Measurements from ENCODE around the gene SMS. TPM values are rescaled to one million over a fixed set of nuclear protein-coding genes. Genes with fewer than 3 reads are reported as not detected.

SMS gene
- total and polyA plus RNA-seq, 2 of the 13 experiments (the other 11 are each of a cell fraction or from before 2014, with no cell fraction given): 40.5 to 91.9 TPM

DNA sequence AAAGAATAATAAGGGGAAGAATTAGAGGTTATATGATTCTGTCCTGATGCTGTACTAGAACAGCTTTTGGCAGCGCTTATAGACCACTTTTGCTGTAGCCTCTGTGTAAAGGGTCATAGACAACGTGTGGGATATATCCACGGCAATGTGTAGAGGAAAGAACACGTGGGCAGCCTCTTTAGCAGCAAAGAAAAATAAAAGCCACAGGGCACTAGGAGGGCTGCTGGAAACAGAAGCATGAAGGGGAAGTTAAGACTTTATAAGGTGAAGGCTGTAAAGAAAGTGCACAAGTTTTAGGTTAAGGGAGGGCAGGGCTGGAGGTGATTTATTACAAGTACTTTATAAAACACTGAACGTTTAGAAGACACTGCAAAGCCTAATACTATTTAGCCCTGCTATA lies 71.5 kb downstream of the SMS start:
- no peak for ATAC-seq
- TF ChIP-seq, protein P1, sequence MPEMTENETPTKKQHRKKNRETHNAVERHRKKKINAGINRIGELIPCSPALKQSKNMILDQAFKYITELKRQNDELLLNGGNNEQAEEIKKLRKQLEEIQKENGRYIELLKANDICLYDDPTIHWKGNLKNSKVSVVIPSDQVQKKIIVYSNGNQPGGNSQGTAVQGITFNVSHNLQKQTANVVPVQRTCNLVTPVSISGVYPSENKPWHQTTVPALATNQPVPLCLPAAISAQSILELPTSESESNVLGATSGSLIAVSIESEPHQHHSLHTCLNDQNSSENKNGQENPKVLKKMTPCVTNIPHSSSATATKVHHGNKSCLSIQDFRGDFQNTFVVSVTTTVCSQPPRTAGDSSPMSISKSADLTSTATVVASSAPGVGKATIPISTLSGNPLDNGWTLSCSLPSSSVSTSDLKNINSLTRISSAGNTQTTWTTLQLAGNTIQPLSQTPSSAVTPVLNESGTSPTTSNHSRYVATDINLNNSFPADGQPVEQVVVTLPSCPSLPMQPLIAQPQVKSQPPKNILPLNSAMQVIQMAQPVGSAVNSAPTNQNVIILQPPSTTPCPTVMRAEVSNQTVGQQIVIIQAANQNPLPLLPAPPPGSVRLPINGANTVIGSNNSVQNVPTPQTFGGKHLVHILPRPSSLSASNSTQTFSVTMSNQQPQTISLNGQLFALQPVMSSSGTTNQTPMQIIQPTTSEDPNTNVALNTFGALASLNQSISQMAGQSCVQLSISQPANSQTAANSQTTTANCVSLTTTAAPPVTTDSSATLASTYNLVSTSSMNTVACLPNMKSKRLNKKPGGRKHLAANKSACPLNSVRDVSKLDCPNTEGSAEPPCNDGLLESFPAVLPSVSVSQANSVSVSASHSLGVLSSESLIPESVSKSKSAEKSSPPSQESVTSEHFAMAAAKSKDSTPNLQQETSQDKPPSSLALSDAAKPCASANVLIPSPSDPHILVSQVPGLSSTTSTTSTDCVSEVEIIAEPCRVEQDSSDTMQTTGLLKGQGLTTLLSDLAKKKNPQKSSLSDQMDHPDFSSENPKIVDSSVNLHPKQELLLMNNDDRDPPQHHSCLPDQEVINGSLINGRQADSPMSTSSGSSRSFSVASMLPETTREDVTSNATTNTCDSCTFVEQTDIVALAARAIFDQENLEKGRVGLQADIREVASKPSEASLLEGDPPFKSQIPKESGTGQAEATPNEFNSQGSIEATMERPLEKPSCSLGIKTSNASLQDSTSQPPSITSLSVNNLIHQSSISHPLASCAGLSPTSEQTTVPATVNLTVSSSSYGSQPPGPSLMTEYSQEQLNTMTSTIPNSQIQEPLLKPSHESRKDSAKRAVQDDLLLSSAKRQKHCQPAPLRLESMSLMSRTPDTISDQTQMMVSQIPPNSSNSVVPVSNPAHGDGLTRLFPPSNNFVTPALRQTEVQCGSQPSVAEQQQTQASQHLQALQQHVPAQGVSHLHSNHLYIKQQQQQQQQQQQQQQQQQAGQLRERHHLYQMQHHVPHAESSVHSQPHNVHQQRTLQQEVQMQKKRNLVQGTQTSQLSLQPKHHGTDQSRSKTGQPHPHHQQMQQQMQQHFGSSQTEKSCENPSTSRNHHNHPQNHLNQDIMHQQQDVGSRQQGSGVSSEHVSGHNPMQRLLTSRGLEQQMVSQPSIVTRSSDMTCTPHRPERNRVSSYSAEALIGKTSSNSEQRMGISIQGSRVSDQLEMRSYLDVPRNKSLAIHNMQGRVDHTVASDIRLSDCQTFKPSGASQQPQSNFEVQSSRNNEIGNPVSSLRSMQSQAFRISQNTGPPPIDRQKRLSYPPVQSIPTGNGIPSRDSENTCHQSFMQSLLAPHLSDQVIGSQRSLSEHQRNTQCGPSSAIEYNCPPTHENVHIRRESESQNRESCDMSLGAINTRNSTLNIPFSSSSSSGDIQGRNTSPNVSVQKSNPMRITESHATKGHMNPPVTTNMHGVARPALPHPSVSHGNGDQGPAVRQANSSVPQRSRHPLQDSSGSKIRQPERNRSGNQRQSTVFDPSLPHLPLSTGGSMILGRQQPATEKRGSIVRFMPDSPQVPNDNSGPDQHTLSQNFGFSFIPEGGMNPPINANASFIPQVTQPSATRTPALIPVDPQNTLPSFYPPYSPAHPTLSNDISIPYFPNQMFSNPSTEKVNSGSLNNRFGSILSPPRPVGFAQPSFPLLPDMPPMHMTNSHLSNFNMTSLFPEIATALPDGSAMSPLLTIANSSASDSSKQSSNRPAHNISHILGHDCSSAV (CRISPR knock-in tag; IDR thresholded peaks at IDR 0.05; ENCODE audit: borderline replicate concordance): no peak
- TF ChIP-seq HNF4A (CRISPR knock-in tag; IDR thresholded peaks at IDR 0.05): no peak
- TF ChIP-seq NFE2L2 (IDR thresholded peaks at IDR 0.05; ENCODE audit: low read length): no peak
- no peak for TF ChIP-seq ZMAT3 (CRISPR knock-in tag; conservative IDR thresholded peaks at IDR 0.05)
- TF ChIP-seq, protein P2, sequence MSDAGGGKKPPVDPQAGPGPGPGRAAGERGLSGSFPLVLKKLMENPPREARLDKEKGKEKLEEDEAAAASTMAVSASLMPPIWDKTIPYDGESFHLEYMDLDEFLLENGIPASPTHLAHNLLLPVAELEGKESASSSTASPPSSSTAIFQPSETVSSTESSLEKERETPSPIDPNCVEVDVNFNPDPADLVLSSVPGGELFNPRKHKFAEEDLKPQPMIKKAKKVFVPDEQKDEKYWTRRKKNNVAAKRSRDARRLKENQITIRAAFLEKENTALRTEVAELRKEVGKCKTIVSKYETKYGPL (CRISPR knock-in tag; IDR thresholded peaks at IDR 0.05): no peak
- no peak for TF ChIP-seq NR2F1 (CRISPR knock-in tag; IDR thresholded peaks at IDR 0.05)
- TF ChIP-seq ZNF496 (CRISPR knock-in tag; IDR thresholded peaks at IDR 0.05; ENCODE audit: insufficient replicate concordance): no peak
- no peak for TF ChIP-seq GLI4 (CRISPR knock-in tag; IDR thresholded peaks at IDR 0.05; ENCODE audit: borderline replicate concordance)
- TF ChIP-seq, protein P3, sequence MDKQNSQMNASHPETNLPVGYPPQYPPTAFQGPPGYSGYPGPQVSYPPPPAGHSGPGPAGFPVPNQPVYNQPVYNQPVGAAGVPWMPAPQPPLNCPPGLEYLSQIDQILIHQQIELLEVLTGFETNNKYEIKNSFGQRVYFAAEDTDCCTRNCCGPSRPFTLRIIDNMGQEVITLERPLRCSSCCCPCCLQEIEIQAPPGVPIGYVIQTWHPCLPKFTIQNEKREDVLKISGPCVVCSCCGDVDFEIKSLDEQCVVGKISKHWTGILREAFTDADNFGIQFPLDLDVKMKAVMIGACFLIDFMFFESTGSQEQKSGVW (CRISPR knock-in tag; IDR thresholded peaks at IDR 0.05; ENCODE audit: borderline replicate concordance): no peak
- no peak for TF ChIP-seq ATAD3A (CRISPR knock-in tag; IDR thresholded peaks at IDR 0.05)
- no peak for TF ChIP-seq CHD2 (IDR thresholded peaks at IDR 0.05; ENCODE audit: low read depth, low read length)
- no peak for TF ChIP-seq SNAI1 (CRISPR knock-in tag; IDR thresholded peaks at IDR 0.05; ENCODE audit: borderline replicate concordance)
- TF ChIP-seq NCOR1 (IDR thresholded peaks at IDR 0.05; ENCODE audit: borderline replicate concordance, low read length): no peak
- no peak for TF ChIP-seq BRCA1 (CRISPR knock-in tag; IDR thresholded peaks at IDR 0.05)
- TF ChIP-seq ZNF605 (CRISPR knock-in tag; IDR thresholded peaks at IDR 0.05): no peak
- TF ChIP-seq, protein P4, sequence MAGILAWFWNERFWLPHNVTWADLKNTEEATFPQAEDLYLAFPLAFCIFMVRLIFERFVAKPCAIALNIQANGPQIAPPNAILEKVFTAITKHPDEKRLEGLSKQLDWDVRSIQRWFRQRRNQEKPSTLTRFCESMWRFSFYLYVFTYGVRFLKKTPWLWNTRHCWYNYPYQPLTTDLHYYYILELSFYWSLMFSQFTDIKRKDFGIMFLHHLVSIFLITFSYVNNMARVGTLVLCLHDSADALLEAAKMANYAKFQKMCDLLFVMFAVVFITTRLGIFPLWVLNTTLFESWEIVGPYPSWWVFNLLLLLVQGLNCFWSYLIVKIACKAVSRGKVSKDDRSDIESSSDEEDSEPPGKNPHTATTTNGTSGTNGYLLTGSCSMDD (CRISPR knock-in tag; IDR thresholded peaks at IDR 0.05): no peak

More for the DNA sequence above, 71.5 kb downstream of the SMS start:
- no peaks in the 10 kb centered on the region for H3K36me3 ChIP-seq (replicated peaks in 1 of 2; ENCODE audit: control insufficient read depth in 1 of 2, insufficient read depth in 2 of 2, low read length in 2 of 2)
- BruUV-seq (replicated peaks): no TSS peak
- POLR2A ChIA-PET: no interaction called here
- no peaks in the 10 kb centered on the region for H3K79me2 ChIP-seq (ENCODE audit: insufficient read depth, low read length)
- in situ Hi-C loops (cut with HindIII; ENCODE audit: extremely low pct_ligation_motif_present, low pct_unique_long_range_greater_than_20kb) (no loop called here), intact Hi-C loops (cut with micrococcal nuclease; ENCODE audit: unreplicated experiment) (no loop called here)
- peaks cover 7% of the 10 kb centered on the region; the same call in 1 of the 2 replicates for H3K4me1 ChIP-seq (ENCODE audit: insufficient read depth, low read length)
- no peak overlapping the region for H3K27ac ChIP-seq (ENCODE audit: extremely low read length, insufficient read depth, low read length)
- no peak overlapping the region for H3K4me3 ChIP-seq (replicated peaks in 1 of 3; ENCODE audit: insufficient read depth in 1 of 3, low read depth in 2 of 3, low read length in 3 of 3)
- H3K27me3 ChIP-seq (ENCODE audit: control insufficient read depth in 1 of 2, insufficient read depth in 2 of 2, low read length in 2 of 2): no peaks in the 10 kb centered on the region
- FAIRE-seq: no peak
- 78% methylated on average over 5 of the region's 5 CpGs for WGBS (ENCODE audit: low lambda C conversion rate)
- H3K4me2 ChIP-seq (ENCODE audit: low read depth, low read length): no peak overlapping the region
- no peak overlapping the region for H3K9ac ChIP-seq (ENCODE audit: insufficient read depth, low read depth, low read length)
- DNase-seq (ENCODE audit: low spot score): no peak
- CTCF ChIA-PET (ENCODE audit: low intra/inter-chr PET ratio, low total read pairs): no interaction called here
- H2AFZ ChIP-seq (ENCODE audit: low read length): no peak overlapping the region
- H3K9me3 ChIP-seq (ENCODE audit: low read length): no peaks in the 10 kb centered on the region
- no peaks in the 10 kb centered on the region for H4K20me1 ChIP-seq (ENCODE audit: insufficient read depth, low read length)

Measured in HepG2 (cell line).